ENCODE results near the gene TRA2A. TPM values are rescaled to one million over a fixed set of nuclear protein-coding genes. Genes with fewer than 3 reads are reported as not detected.

TRA2A gene
- total and polyA plus RNA-seq, 10 of the 15 experiments (the other 5 are each of a cell fraction or from before 2014, with no cell fraction given) = 25.0 to 224 (median 91.3) TPM

DNA sequence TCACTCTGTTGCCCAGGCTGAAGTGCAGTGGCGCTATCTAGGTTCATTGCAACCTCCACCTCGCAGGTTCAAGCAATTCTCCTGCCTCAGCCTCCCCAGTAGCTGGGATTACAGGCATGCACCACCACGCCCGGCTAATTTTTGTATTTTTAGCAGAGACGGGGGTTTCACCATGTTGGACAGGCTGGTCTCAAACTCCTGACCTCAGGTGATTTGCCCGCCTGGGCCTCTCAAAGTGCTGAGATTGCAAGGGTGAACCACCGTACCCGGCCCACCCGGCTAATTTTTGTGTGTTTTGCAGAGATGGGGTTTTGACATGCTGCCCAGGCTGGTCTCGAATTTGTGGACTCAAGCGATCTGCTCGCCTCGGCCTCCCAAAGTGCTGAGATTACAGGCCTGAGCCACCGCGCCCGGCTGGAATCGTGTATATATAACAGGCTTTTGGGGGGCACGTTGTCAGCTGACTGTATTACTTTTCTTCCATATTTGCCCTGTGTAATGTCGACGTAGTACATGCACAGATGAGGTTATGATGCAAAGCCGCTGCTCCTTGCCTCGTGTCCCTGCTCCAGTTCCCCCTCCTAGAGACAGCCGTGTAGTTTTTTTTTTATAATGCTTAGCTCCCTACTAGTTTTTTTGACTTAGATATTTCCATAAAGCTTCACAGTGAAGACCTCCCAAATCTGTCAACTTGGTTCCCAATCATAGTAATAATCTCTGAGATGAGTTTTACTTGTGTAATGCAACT, 883 bp upstream of the TRA2A start (continued):
- TF ChIP-seq, protein P1, sequence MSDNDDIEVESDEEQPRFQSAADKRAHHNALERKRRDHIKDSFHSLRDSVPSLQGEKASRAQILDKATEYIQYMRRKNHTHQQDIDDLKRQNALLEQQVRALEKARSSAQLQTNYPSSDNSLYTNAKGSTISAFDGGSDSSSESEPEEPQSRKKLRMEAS (IDR thresholded peaks at IDR 0.05; ENCODE audit: low read depth, low read length) = no peak
- TF ChIP-seq NFYA (IDR thresholded peaks at IDR 0.05; ENCODE audit: borderline replicate concordance, low read depth, low read length) (no peak), CBX3 (IDR thresholded peaks at IDR 0.05; ENCODE audit: borderline replicate concordance, low read depth) (no peak)
- TF ChIP-seq, protein P2, sequence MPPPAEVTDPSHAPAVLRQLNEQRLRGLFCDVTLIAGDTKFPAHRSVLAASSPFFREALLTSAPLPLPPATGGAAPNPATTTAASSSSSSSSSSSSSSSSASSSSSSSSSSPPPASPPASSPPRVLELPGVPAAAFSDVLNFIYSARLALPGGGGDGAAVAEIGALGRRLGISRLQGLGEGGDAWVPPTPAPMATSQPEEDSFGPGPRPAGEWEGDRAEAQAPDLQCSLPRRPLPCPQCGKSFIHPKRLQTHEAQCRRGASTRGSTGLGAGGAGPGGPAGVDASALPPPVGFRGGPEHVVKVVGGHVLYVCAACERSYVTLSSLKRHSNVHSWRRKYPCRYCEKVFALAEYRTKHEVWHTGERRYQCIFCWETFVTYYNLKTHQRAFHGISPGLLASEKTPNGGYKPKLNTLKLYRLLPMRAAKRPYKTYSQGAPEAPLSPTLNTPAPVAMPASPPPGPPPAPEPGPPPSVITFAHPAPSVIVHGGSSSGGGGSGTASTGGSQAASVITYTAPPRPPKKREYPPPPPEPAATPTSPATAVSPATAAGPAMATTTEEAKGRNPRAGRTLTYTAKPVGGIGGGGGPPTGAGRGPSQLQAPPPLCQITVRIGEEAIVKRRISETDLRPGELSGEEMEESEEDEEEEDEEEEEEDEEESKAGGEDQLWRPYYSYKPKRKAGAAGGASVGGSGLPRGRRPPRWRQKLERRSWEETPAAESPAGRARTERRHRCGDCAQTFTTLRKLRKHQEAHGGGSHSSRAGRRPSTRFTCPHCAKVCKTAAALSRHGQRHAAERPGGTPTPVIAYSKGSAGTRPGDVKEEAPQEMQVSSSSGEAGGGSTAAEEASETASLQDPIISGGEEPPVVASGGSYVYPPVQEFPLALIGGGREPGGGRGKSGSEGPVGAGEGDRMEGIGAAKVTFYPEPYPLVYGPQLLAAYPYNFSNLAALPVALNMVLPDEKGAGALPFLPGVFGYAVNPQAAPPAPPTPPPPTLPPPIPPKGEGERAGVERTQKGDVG (CRISPR knock-in tag; IDR thresholded peaks at IDR 0.05) = no peak

DNA sequence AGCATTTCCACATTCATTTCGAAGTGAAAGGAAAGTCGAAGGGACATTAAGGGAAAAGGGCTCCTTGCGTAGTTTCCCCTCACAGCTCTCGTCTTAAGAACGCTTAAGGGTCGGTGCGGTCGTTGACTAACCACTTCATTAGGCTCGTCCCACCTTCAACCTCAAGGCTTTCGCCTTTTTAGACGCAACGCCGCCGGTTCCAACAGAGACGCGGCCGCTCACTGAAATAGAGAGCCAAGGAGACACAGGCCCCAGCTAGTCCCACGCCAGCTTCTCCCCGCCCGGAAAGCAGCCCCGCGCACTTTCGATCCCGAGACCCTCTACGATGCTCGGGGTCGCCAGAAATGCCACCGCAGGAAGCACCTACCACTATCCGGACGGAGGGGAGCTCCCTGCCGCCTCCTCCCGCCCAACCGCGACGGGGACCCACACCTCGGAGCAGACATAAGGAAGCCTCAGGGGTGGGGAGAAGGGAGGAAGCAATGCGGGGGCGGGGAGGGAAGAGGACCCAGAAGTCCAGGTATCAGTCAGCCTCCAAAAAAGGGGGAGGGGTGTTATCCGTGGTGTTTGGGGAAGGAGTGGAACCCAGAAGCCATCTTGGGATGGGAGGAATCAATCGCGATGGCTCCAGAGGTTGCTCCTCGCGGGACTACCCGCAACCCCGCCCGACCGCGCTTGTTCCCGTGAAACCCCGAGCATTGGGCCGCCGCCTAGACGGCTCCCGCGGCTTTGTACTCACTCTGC, 559 bp downstream of the TRA2A start:
- Histone ChIP-seq H3K4me2 (ENCODE audit: control insufficient read depth, insufficient read depth) (peak overlapping the region; percentile 40), H3K4me1 (ENCODE audit: control insufficient read depth, insufficient read depth, low read length) (0 out of 2 replicates have a peak, but pooled peaks cover 2% of the 10 kb centered on the region), H3K4me3 (peak overlapping the region; percentile 99), H3K9ac (ENCODE audit: control insufficient read depth, insufficient read depth, low read length) (peak overlapping the region; percentile 100), H3K9me3 (replicated peaks; ENCODE audit: control insufficient read depth, insufficient read depth, low read length) (no peaks in the 10 kb centered on the region), H2AFZ (ENCODE audit: control insufficient read depth, low read depth, low read length) (peak overlapping the region; percentile 71), H3K79me2 (ENCODE audit: control insufficient read depth, insufficient read depth, low read length) (peaks cover 56% of the 10 kb centered on the region), H3K27ac (ENCODE audit: control insufficient read depth, insufficient read depth) (peak overlapping the region; percentile 99), H4K20me1 (ENCODE audit: control insufficient read depth, insufficient read depth) (peaks cover 11% of the 10 kb centered on the region; the same call in 1 of the 2 replicates), H3K36me3 (ENCODE audit: control insufficient read depth in 2 of 2, insufficient read depth in 2 of 2, low read length in 1 of 2) (0 out of 4 replicates have a peak, but pooled peaks cover 0 to 3% of the 10 kb centered on the region in 2 experiments), H3K27me3 (replicated peaks in 1 of 2; ENCODE audit: control insufficient read depth in 2 of 2, insufficient read depth in 2 of 2, low read length in 1 of 2) (no peaks in the 10 kb centered on the region)
- ChIA-PET CTCF (interaction anchor here (0.6 to 1.6 kb wide), 14 partner anchors 8 to 350 kb away, joined by 3 to 6 read pairs (median 3); partner anchors contain the start of gene NUP42), RAD21 (ENCODE audit: unreplicated experiment) (interaction anchor here (0.6 to 2.2 kb wide), 12 partner anchors 8 to 186 kb away, joined by 3 to 11 read pairs (median 3); no protein-coding TSS in a partner anchor), POLR2A (interaction anchor here (0.5 to 2.5 kb wide), 10 partner anchors 8 to 162 kb away, joined by 3 to 18 read pairs (median 4); no protein-coding TSS in a partner anchor), SMC1A (ENCODE audit: uncharacterized antibody, unreplicated experiment) (interaction anchor here (0.7 to 1.9 kb wide), 14 partner anchors 8 to 258 kb away, joined by 3 to 10 read pairs (median 4); no protein-coding TSS in a partner anchor)
- in situ Hi-C loops (cut with MboI) = no loop called here
- WGBS (ENCODE audit: insufficient coverage, insufficient replicate concordance, low lambda C conversion rate, missing lambda C conversion rate) = under 1% methylated on average over 55 of the region's 55 CpGs
- intact Hi-C loops (cut with micrococcal nuclease; ENCODE audit: unreplicated experiment) = loop anchor here (1.0 to 10.0 kb wide), 4 partner anchors 100 to 346 kb away; partner anchors contain the start of gene NUP42
- DNase-seq (ENCODE audit: low read depth, low spot score) (no peak), FAIRE-seq (peak; percentile 47), ATAC-seq (peak; percentile 56)
- BruUV-seq (replicated peaks) = TSS peak; percentile 61
- TF ChIP-seq ZSCAN29 (IDR thresholded peaks at IDR 0.05) (no peak), RCOR1 (conservative IDR thresholded peaks at IDR 0.05; ENCODE audit: low read depth, low read length) (no peak), TCF3 (IDR thresholded peaks at IDR 0.05; ENCODE audit: borderline replicate concordance, insufficient read depth, low read depth, low read length) (no peak), LARP7 (IDR thresholded peaks at IDR 0.05) (peak; percentile 17; the same call in 1 of the 2 replicates), POLR2AphosphoS2 (IDR thresholded peaks at IDR 0.05; ENCODE audit: low read depth, low read length) (no peak; the same call in 1 of the 2 replicates), SP1 (IDR thresholded peaks at IDR 0.05; ENCODE audit: low read depth, low read length) (no peak), BMI1 (IDR thresholded peaks at IDR 0.05; ENCODE audit: borderline replicate concordance) (no peak), IKZF2 (IDR thresholded peaks at IDR 0.05) (peak; percentile 63 to 68; a peak in 3 of 4 replicates)
- TF ChIP-seq, protein P3, sequence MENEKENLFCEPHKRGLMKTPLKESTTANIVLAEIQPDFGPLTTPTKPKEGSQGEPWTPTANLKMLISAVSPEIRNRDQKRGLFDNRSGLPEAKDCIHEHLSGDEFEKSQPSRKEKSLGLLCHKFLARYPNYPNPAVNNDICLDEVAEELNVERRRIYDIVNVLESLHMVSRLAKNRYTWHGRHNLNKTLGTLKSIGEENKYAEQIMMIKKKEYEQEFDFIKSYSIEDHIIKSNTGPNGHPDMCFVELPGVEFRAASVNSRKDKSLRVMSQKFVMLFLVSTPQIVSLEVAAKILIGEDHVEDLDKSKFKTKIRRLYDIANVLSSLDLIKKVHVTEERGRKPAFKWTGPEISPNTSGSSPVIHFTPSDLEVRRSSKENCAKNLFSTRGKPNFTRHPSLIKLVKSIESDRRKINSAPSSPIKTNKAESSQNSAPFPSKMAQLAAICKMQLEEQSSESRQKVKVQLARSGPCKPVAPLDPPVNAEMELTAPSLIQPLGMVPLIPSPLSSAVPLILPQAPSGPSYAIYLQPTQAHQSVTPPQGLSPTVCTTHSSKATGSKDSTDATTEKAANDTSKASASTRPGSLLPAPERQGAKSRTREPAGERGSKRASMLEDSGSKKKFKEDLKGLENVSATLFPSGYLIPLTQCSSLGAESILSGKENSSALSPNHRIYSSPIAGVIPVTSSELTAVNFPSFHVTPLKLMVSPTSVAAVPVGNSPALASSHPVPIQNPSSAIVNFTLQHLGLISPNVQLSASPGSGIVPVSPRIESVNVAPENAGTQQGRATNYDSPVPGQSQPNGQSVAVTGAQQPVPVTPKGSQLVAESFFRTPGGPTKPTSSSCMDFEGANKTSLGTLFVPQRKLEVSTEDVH (IDR thresholded peaks at IDR 0.05; ENCODE audit: low read depth, partially characterized antibody) = no peak

Data from GM12878 (cell line).